ENCODE data around the gene USH2A.

GRCh38 chr1:215631040-215631439, 792.2 kb downstream of the USH2A start:
- TF ChIP-seq POLR2AphosphoS5 (IDR thresholded peaks at IDR 0.05; ENCODE audit: low read depth, low read length) (no peak), POLR2A (IDR thresholded peaks at IDR 0.05; ENCODE audit: low read depth, low read length) (no peak), TAF1 (IDR thresholded peaks at IDR 0.05; ENCODE audit: borderline replicate concordance, low read depth, low read length) (no peak)
